ENCODE measurements around the gene DSE. TPM values are rescaled to one million over a fixed set of nuclear protein-coding genes. Genes with fewer than 3 reads are reported as not detected.
A peak's percentile ranks its signal among the peaks of the same experiment; 100 is the strongest.

The DSE gene
- total RNA-seq, 4 donors from 2014 or later, result 3.8 to 16.7 (median 9.2) TPM

GRCh38 chr6:116449565-116449964 lies 78.8 kb downstream of the DSE start:
- intact Hi-C loops (cut with DNase I; ENCODE audit: low total_unique reads) (no loop called here), in situ Hi-C loops (cut with MboI; ENCODE audit: low pct_ligation_motif_present in 1 of 4, low pct_unique_long_range_greater_than_20kb in 1 of 4, low sequenced_read_pairs in 3 of 4) (no loop called here)
- Histone ChIP-seq H3K4me1 (peaks cover 0 to 9% (median 3%) of the 10 kb centered on the region in 4 donors), H3K4me3 (no peak overlapping the region), H3K9me3 (no peaks in the 10 kb centered on the region), H3K27ac (no peak overlapping the region), H3K27me3 (no peaks in the 10 kb centered on the region), H3K36me3 (no peaks in the 10 kb centered on the region)
- TF ChIP-seq CTCF (IDR thresholded peaks at IDR 0.05), result no peak
- TF ChIP-seq POLR2AphosphoS5 (IDR thresholded peaks at IDR 0.05), result no peak
- TF ChIP-seq EP300 (IDR thresholded peaks at IDR 0.05; ENCODE audit: low read depth), result no peak
- no peak for TF ChIP-seq POLR2A (IDR thresholded peaks at IDR 0.05)
- 86 to 97% methylated on average over 1 of the region's 1 CpG for WGBS, 2 donors (ENCODE audit: low coverage in 1 of 2)
- DNase-seq, result no peak

- in situ Hi-C loops (cut with MboI; ENCODE audit: low pct_ligation_motif_present in 1 of 4, low pct_unique_long_range_greater_than_20kb in 1 of 4, low sequenced_read_pairs in 3 of 4), result no loop called here
Measured at GRCh38 chr6:116450185-116450710, 79.5 kb downstream of the DSE start.

GRCh38 chr6:116450769-116451740 lies 80.3 kb downstream of the DSE start:
- TF ChIP-seq EP300 (IDR thresholded peaks at IDR 0.05; ENCODE audit: low read depth) (no peak), CTCF (IDR thresholded peaks at IDR 0.05) (no peak), POLR2A (IDR thresholded peaks at IDR 0.05) (no peak), POLR2AphosphoS5 (IDR thresholded peaks at IDR 0.05) (no peak)
- 57 to 65% methylated on average over 6 to 9 of the region's 9 CpGs for WGBS, 2 donors (ENCODE audit: low coverage in 1 of 2)
- intact Hi-C loops (cut with DNase I; ENCODE audit: low total_unique reads) (no loop called here), in situ Hi-C loops (cut with MboI; ENCODE audit: low pct_ligation_motif_present in 1 of 4, low pct_unique_long_range_greater_than_20kb in 1 of 4, low sequenced_read_pairs in 3 of 4) (no loop called here)
- peak; percentile 12 for DNase-seq
- Histone ChIP-seq H3K4me3 (no peak overlapping the region), H3K4me1 (peaks cover 0 to 9% (median 3%) of the 10 kb centered on the region in 4 donors), H3K9me3 (no peaks in the 10 kb centered on the region), H3K27ac (no peak overlapping the region), H3K27me3 (no peaks in the 10 kb centered on the region), H3K36me3 (no peaks in the 10 kb centered on the region)

More at GRCh38 chr6:116450185-116450710, 79.5 kb downstream of the DSE start:
- no peak overlapping the region for H3K4me3 ChIP-seq
- TF ChIP-seq EP300 (IDR thresholded peaks at IDR 0.05; ENCODE audit: low read depth), result no peak
- TF ChIP-seq CTCF (IDR thresholded peaks at IDR 0.05), result no peak
- no peak for TF ChIP-seq POLR2AphosphoS5 (IDR thresholded peaks at IDR 0.05)
- TF ChIP-seq POLR2A (IDR thresholded peaks at IDR 0.05), result no peak
- no peak for DNase-seq
- peaks cover 0 to 9% (median 3%) of the 10 kb centered on the region in 4 donors for H3K4me1 ChIP-seq
- no peaks in the 10 kb centered on the region for H3K9me3 ChIP-seq
- no peak overlapping the region for H3K27ac ChIP-seq
- no peaks in the 10 kb centered on the region for H3K36me3 ChIP-seq
- WGBS, 2 donors (ENCODE audit: low coverage in 1 of 2), result 29 to 82% methylated on average over 1 of the region's 1 CpG
- H3K27me3 ChIP-seq, result no peaks in the 10 kb centered on the region
- intact Hi-C loops (cut with DNase I; ENCODE audit: low total_unique reads), result no loop called here

GRCh38 chr6:116451916-116452315 lies 81.2 kb downstream of the DSE start:
- Histone ChIP-seq H3K4me3 (no peak overlapping the region), H3K27ac (no peak overlapping the region), H3K4me1 (peaks cover 0 to 4% (median 1%) of the 10 kb centered on the region in 4 donors), H3K36me3 (no peaks in the 10 kb centered on the region), H3K9me3 (no peaks in the 10 kb centered on the region), H3K27me3 (no peaks in the 10 kb centered on the region)
- in situ Hi-C loops (cut with MboI; ENCODE audit: low pct_ligation_motif_present in 1 of 4, low pct_unique_long_range_greater_than_20kb in 1 of 4, low sequenced_read_pairs in 3 of 4) (no loop called here), intact Hi-C loops (cut with DNase I; ENCODE audit: low total_unique reads) (no loop called here)
- DNase-seq, result no peak
- TF ChIP-seq CTCF (IDR thresholded peaks at IDR 0.05), result no peak
- TF ChIP-seq POLR2AphosphoS5 (IDR thresholded peaks at IDR 0.05), result no peak
- TF ChIP-seq EP300 (IDR thresholded peaks at IDR 0.05; ENCODE audit: low read depth), result no peak
- no peak for TF ChIP-seq POLR2A (IDR thresholded peaks at IDR 0.05)
